Sigmoid colon (tissue), 7 donors: ENCODE data around the gene PIGBOS1. TPM values are rescaled to one million over a fixed set of nuclear protein-coding genes. Genes with fewer than 3 reads are reported as not detected.
"Not testable (repeated sequence)": the region's sequence is repeated elsewhere in the genome, so short reads cannot be mapped to it uniquely, and the experiment has no call there.

Experiments
- DNase-seq: peaks from one replicate; pipeline ENCODE4 v3.0.0-alpha.2; 2019
- H3K27ac ChIP-seq, 4 donors: fragments of 200-600 bp; sonication (generic); one replicate each; pipeline ENCODE4 v1.5.1; 2016 to 2019; ENCODE audit warnings: mild to moderate bottlenecking in 1 of 4
- H3K27me3 ChIP-seq, 3 donors: fragments of 200-600 bp; sonication (generic); one replicate each; pipeline ENCODE4 v1.5.1; 2019; ENCODE audit warnings: mild to moderate bottlenecking in 1 of 3
- H3K36me3 ChIP-seq, 4 donors: fragments of 200-600 bp; sonication (generic); one replicate each; pipeline ENCODE4 v1.5.1; 2016 to 2019
- H3K4me1 ChIP-seq, 4 donors: fragments of 200-600 bp; sonication (generic); one replicate each; pipeline ENCODE4 v1.5.1; 2017 to 2019
- H3K4me3 ChIP-seq, 4 donors: fragments of 200-600 bp; sonication (generic); one replicate each; pipeline ENCODE4 v1.5.1; 2017 to 2019; ENCODE audit warnings: mild to moderate bottlenecking in 2 of 4, moderate library complexity in 1 of 4
- H3K9me3 ChIP-seq, 4 donors: fragments of 200-600 bp in 3 of 4; sonication (generic) in 3 of 4; one replicate each; pipeline versions ENCODE4 v1.5.1 to v1.6.1; 2013 to 2019
- EP300 ChIP-seq, 4 donors: sonication (generic); formaldehyde crosslinking; IDR thresholded peaks; one replicate each; pipeline ENCODE4 v1.6.1; 2017; ENCODE audit warnings: antibody characterized with exemption in 4 of 4
- POLR2A ChIP-seq, 2 donors: fragments of 450-650 bp; IDR thresholded peaks; one replicate each; pipeline ENCODE4 v1.6.1; 2016; ENCODE audit warnings: antibody characterized with exemption in 2 of 2, mild to moderate bottlenecking in 2 of 2, moderate library complexity in 2 of 2
- POLR2AphosphoS5 ChIP-seq, 4 donors: sonication (generic); formaldehyde crosslinking; IDR thresholded peaks; one replicate each; pipeline ENCODE4 v1.6.1; 2017; ENCODE audit warnings: antibody characterized with exemption in 4 of 4
- WGBS, 2 donors: extraction: QIAGEN DNeasy Blood & Tissue Kit; methylation state at CpG; one replicate each; pipeline ENCODE4 v1.1.7; 2013; 5-methylcytosine and 5-hydroxymethylcytosine counted together
- intact Hi-C: fragments of 100-400 bp; cut with DNase I; formaldehyde crosslinking; loops from one replicate; pipeline ENCODE4 v1.15.1; 2023
- polyA plus RNA-seq, 3 donors: library from polyadenylated mRNA; stranded (reverse); fragments of 200-250 nt; gene quantifications; one replicate each; pipeline ENCODE4 v1.2.3, GENCODE V29; 2013
- total RNA-seq, 4 donors: library from RNA; depleted of rRNA; stranded (reverse); fragments of >200 nt; gene quantifications; one replicate each; pipeline ENCODE4 v1.1.0, GENCODE V29; 2016
- TF ChIP-seq, protein P1 (sequence below), 4 experiments: fragments of 450-650 bp in 3 of 4; fragments of 200-600 bp in 1 of 4; IDR thresholded peaks; one replicate each; pipeline ENCODE4 v1.5.1; 2016 to 2019; ENCODE audit warnings: antibody characterized with exemption in 4 of 4, mild to moderate bottlenecking in 3 of 4, moderate library complexity in 2 of 4
- donor health status: healthy with polysubstance abuse.
- donor health status: Bipolar disorder and iron deficiency.
- donor health status: healthy.

PIGBOS1 gene
- total and polyA plus RNA-seq, 7 donors: 9.2 to 33.8 (median 19.1) TPM

DNA sequence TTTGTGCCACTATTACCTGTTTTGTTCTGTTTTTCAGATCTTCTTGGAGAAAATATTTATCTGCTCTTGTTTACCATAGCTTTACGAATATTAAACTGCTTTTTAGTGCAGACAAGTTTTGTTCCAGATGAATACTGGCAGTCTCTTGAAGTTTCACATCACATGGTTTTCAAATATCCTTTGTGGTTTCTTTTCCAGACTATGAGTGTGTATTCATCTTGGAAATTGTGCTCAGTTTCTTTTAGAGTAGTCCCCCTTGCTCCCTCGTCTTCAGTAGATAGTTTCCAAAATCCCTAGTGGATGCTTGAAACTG lies 1.3 kb upstream of the PIGBOS1 start:
- intact Hi-C loops: no loop called here
- peak overlapping the region in 1 of 4 donors; percentile 81 for H3K4me3 ChIP-seq
- H3K27me3 ChIP-seq: no peaks in the 10 kb centered on the region
- 42 to 62% methylated on average over 2 of the region's 2 CpGs for WGBS, 2 donors
- no peak for DNase-seq
- no peaks in the 10 kb centered on the region for H3K9me3 ChIP-seq
- H3K27ac ChIP-seq: peak overlapping the region in 1 of 4 donors; percentile 87
- H3K4me1 ChIP-seq: peaks cover 0 to 34% (median 28%) of the 10 kb centered on the region in 4 donors
- TF ChIP-seq, protein P1, sequence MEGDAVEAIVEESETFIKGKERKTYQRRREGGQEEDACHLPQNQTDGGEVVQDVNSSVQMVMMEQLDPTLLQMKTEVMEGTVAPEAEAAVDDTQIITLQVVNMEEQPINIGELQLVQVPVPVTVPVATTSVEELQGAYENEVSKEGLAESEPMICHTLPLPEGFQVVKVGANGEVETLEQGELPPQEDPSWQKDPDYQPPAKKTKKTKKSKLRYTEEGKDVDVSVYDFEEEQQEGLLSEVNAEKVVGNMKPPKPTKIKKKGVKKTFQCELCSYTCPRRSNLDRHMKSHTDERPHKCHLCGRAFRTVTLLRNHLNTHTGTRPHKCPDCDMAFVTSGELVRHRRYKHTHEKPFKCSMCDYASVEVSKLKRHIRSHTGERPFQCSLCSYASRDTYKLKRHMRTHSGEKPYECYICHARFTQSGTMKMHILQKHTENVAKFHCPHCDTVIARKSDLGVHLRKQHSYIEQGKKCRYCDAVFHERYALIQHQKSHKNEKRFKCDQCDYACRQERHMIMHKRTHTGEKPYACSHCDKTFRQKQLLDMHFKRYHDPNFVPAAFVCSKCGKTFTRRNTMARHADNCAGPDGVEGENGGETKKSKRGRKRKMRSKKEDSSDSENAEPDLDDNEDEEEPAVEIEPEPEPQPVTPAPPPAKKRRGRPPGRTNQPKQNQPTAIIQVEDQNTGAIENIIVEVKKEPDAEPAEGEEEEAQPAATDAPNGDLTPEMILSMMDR (IDR thresholded peaks at IDR 0.05): no peak
- TF ChIP-seq POLR2A (IDR thresholded peaks at IDR 0.05) (no peak), EP300 (IDR thresholded peaks at IDR 0.05) (no peak), POLR2AphosphoS5 (IDR thresholded peaks at IDR 0.05) (no peak)
- no peaks in the 10 kb centered on the region for H3K36me3 ChIP-seq

DNA sequence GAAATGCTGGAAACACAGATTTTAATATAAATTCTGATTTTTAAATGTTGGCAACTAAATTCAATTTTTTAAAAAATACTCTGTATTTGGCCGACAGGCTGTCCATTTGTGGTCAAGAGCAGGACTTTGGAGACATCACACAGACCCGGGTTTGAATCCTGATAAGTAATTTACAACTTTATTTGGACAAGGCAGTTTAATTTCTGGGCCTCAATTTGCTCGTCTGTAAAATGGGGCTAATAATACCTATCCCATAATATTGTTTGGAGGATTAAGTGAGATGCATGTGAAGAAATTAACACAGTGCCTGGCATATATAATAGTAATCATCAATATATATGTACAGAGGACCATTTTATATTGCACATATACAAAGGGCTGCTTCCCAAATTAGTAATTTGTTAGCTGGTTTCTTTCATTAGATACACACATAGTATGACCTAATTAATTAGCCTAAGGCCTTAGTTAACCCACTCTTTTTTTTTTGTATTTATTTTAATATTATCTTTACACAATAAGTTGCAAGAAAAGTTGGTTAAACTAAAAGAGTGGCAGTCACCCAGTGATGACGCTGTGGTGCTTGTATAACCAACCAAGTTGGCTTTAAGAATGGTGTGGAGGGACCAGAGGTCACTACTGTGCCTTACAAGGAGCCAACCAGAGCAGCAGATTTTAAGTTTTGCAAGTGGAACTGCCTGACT lies 764 bp upstream of the PIGBOS1 start:
- Histone ChIP-seq H3K9me3 (no peaks in the 10 kb centered on the region), H3K27ac (peak overlapping the region; percentile 83 to 91 (median 86)), H3K4me3 (peak overlapping the region; percentile 75 to 81 (median 76)), H3K36me3 (no peaks in the 10 kb centered on the region), H3K27me3 (no peaks in the 10 kb centered on the region), H3K4me1 (peaks cover 0 to 34% (median 28%) of the 10 kb centered on the region in 4 donors)
- TF ChIP-seq EP300 (IDR thresholded peaks at IDR 0.05) (no peak), POLR2AphosphoS5 (IDR thresholded peaks at IDR 0.05) (no peak), POLR2A (IDR thresholded peaks at IDR 0.05) (no peak)
- TF ChIP-seq, protein P1 (IDR thresholded peaks at IDR 0.05): no peak
- 36 to 50% methylated on average over 4 of the region's 4 CpGs for WGBS, 2 donors
- intact Hi-C loops: no loop called here
- no peak for DNase-seq

DNA sequence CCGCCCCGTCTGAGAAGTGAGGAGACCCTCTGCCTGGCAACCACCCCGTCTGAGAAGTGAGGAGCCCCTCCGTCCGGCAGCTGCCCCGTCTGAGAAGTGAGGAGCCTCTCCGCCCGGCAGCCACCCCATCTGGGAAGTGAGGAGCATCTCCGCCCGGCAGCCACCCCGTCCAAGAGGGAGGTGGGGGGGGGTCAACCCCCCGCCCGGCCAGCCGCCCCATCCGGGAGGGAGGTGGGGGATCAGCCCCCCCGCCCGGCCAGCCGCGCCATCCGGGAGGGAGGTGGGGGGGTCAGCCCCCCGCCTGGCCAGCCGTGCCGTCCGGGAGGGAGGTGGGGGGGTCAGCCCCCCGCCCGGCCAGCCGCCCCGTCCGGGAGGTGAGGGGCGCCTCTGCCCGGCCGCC lies 16.1 kb downstream of the PIGBOS1 start:
- H3K4me3 ChIP-seq, H3K36me3 ChIP-seq, H3K27me3 ChIP-seq, H3K9me3 ChIP-seq, H3K27ac ChIP-seq, H3K4me1 ChIP-seq, DNase-seq, intact Hi-C loops: not testable (repeated sequence)
- 97% methylated on average over 18 to 24 of the region's 32 CpGs for WGBS, 2 donors

DNA sequence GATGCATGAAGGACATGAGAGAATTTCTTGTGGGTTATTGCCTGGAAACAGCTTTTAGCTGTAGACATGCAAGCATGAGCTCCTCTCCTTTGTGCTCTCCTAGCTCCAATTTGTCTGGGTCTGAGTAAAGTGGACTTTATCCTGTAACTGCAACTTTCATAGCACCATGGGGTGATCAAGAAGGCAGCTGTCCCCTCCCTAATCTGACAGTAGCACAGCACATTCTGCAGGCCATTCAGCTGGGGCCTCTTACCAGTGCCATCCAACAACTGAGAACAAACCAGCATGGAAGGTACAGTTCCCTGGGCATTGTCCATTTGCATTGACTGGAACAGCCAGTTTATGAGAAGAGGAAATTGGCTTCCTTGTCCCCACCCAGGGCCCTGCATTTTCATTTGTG lies 21.6 kb downstream of the PIGBOS1 start:
- no peak for DNase-seq
- Histone ChIP-seq H3K27me3 (no peaks in the 10 kb centered on the region), H3K27ac (no peak overlapping the region), H3K36me3 (no peaks in the 10 kb centered on the region), H3K4me3 (no peak overlapping the region), H3K9me3 (no peaks in the 10 kb centered on the region), H3K4me1 (no peaks in the 10 kb centered on the region)
- no peak for TF ChIP-seq EP300 (IDR thresholded peaks at IDR 0.05)
- TF ChIP-seq, protein P1 (IDR thresholded peaks at IDR 0.05): no peak
- no peak for TF ChIP-seq POLR2A (IDR thresholded peaks at IDR 0.05)
- no peak for TF ChIP-seq POLR2AphosphoS5 (IDR thresholded peaks at IDR 0.05)
- intact Hi-C loops: no loop called here

DNA sequence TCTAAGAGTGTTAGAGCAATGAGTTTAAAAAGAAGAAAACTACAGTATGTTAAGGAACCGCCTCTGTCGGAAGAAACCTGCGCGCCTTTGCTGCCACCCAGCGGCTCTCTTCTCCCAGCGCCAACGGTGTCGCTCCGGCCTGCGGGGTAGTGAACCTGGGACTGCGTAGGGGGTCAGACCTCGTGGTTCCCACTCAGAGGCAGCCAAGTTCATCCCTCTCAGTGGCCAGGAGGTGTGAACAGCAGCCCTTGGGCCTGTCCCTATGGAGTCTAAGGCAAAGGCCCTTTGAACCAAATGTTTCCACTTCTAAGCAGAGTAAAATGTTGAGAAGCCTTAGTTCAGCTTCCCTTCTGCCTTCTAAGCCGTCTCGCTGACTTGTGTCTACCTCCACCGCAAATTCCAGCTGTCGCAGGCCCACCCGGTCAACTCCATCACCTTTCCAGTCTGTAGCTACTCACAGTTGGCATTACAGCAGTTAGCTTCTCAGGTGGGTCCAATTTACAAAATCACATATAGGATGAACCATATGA lies 28.3 kb downstream of the PIGBOS1 start:
- Histone ChIP-seq H3K27ac (peak overlapping the region; percentile 91 to 95 (median 92)), H3K4me3 (peak overlapping the region; percentile 78 to 85 (median 80)), H3K27me3 (no peaks in the 10 kb centered on the region), H3K36me3 (no peaks in the 10 kb centered on the region), H3K9me3 (no peaks in the 10 kb centered on the region), H3K4me1 (peaks cover 0 to 15% (median 6%) of the 10 kb centered on the region in 4 donors)
- no peak for TF ChIP-seq POLR2A (IDR thresholded peaks at IDR 0.05)
- TF ChIP-seq, protein P1 (IDR thresholded peaks at IDR 0.05): peak; percentile 67 to 85 (median 78)
- WGBS, 2 donors: 18 to 24% methylated on average over 17 of the region's 17 CpGs
- intact Hi-C loops: loop anchor here (1.0 to 5.0 kb wide), 2 partner anchors 73 to 93 kb away; partner anchors contain the start of gene RSL24D1
- peak; percentile 92 for DNase-seq
